HepG2 (cell line): ENCODE measurements around the gene FNDC8. TPM values are rescaled to one million over a fixed set of nuclear protein-coding genes. Genes with fewer than 3 reads are reported as not detected.
A peak's percentile ranks its signal among the peaks of the same experiment; 100 is the strongest.
"Not testable (repeated sequence)": the region's sequence is repeated elsewhere in the genome, so short reads cannot be mapped to it uniquely, and the experiment has no call there.

Experiments used
- ATAC-seq: fragments of 200-7000 bp; cut with Tn5 transposase; 3 replicates; pipeline ENCODE4 v1.9.1; 2020; ENCODE audit warnings: mild to moderate bottlenecking, moderate library complexity
- BruUV-seq: library from RNA; stranded (reverse); fragments of 400-500 nt; replicated peaks from 2 replicates; lab custom pipeline; 2021; lab: Mats Ljungman, UMichigan
- CTCF ChIA-PET: fragments of 300-600 bp; formaldehyde crosslinking; extraction: SDS; loops from one replicate; lab custom pipeline; 2021; ENCODE audit warnings: low total read pairs, inconsistent platforms, low intra/inter-chr PET ratio; lab: Yijun Ruan, JAX
- POLR2A ChIA-PET: fragments of 350-600 bp; sonication (Branson Sonifier 250); formaldehyde crosslinking; loops from one replicate; lab custom pipeline; 2020; ENCODE audit warnings: antibody characterized with exemption, inconsistent platforms; lab: Yijun Ruan, JAX
- DNase-seq: peaks from one replicate; pipeline ENCODE4 v3.0.0-alpha.2; 2015; ENCODE audit warnings: low spot score
- FAIRE-seq: peaks from 3 replicates; lab custom pipeline; 2011; peaks lifted over from hg19 to GRCh38; lab: Jason Lieb, UNC
- H2AFZ ChIP-seq: one replicate; pipeline ENCODE4 v1.6.1; 2011; ENCODE audit warnings: low read length, inconsistent platforms
- H3K27ac ChIP-seq: fragments of 300-600 bp; 3 replicates; pipeline ENCODE4 v1.8.0; 2011; ENCODE audit warnings: mixed run types, mild to moderate bottlenecking, mixed read lengths, low read length, inconsistent platforms; ENCODE audit not compliant: insufficient read depth; ENCODE audit errors: extremely low read length
- H3K27me3 ChIP-seq, 2 experiments: fragments of 200-600 bp in 1 of 2; 2 replicates in 1 of 2; 3 replicates in 1 of 2; pipeline versions ENCODE4 v1.6.0 to v1.8.0; 2011; ENCODE audit warnings: low read length in 2 of 2, mild to moderate bottlenecking in 2 of 2, moderate library complexity in 2 of 2, inconsistent platforms in 1 of 2; ENCODE audit not compliant: insufficient read depth in 2 of 2, control insufficient read depth in 1 of 2
- H3K36me3 ChIP-seq, 2 experiments: fragments of 200-600 bp in 1 of 2; replicated peaks in 1 of 2; 2 replicates in 1 of 2; 3 replicates in 1 of 2; pipeline versions ENCODE4 v1.5.1 to v1.8.0; 2011; ENCODE audit warnings: low read length in 2 of 2, inconsistent platforms in 1 of 2; ENCODE audit not compliant: insufficient read depth in 2 of 2, control insufficient read depth in 1 of 2
- H3K4me1 ChIP-seq: 2 replicates; pipeline ENCODE4 v1.5.1; 2012; ENCODE audit warnings: low read length, inconsistent platforms; ENCODE audit not compliant: insufficient read depth
- H3K4me2 ChIP-seq: 2 replicates; pipeline ENCODE4 v1.6.0; 2011; ENCODE audit warnings: low read depth, low read length, inconsistent platforms
- H3K4me3 ChIP-seq, 3 experiments: fragments of 200-600 bp in 1 of 3; sonication (generic), shearing (Covaris generic) in 1 of 3; replicated peaks in 1 of 3; 2 replicates each; pipeline ENCODE4 v1.5.1; 2011 to 2016; ENCODE audit warnings: low read length in 3 of 3, inconsistent platforms in 2 of 3, low read depth in 2 of 3, mild to moderate bottlenecking in 2 of 3, control low read depth in 1 of 3, mixed read lengths in 1 of 3; ENCODE audit not compliant: insufficient read depth in 1 of 3
- H3K79me2 ChIP-seq: one replicate; pipeline ENCODE4 v1.6.1; 2011; ENCODE audit warnings: low read length, inconsistent platforms; ENCODE audit not compliant: insufficient read depth
- H3K9ac ChIP-seq: 2 replicates; pipeline ENCODE4 v1.6.0; 2011; ENCODE audit warnings: mild to moderate bottlenecking, low read depth, low read length, inconsistent platforms; ENCODE audit not compliant: insufficient read depth
- H3K9me3 ChIP-seq: 2 replicates; pipeline ENCODE4 v1.5.1; 2012; ENCODE audit warnings: mild to moderate bottlenecking, low read length
- H4K20me1 ChIP-seq: 2 replicates; pipeline ENCODE4 v1.6.0; 2011; ENCODE audit warnings: inconsistent platforms, mild to moderate bottlenecking, low read length, moderate library complexity; ENCODE audit not compliant: insufficient read depth
- ATF7 ChIP-seq, 2 experiments: fragments of 450-650 bp in 1 of 2; sonication (generic) in 1 of 2; formaldehyde crosslinking in 1 of 2; IDR thresholded peaks; 2 replicates each; pipeline versions ENCODE4 v1.4.0 to v1.6.1; 2016 to 2020; ENCODE audit warnings: antibody characterized with exemption in 1 of 2, mild to moderate bottlenecking in 1 of 2, missing genetic modification reagents in 1 of 2
- CENPT ChIP-seq: sonication (generic); formaldehyde crosslinking; IDR thresholded peaks from 2 replicates; pipeline ENCODE4 v1.8.0; 2022; ENCODE audit warnings: low read depth, mild to moderate bottlenecking, moderate library complexity, missing genetic modification reagents
- CREB1 ChIP-seq, 2 experiments: fragments of 450-650 bp in 1 of 2; IDR thresholded peaks; 2 replicates each; pipeline ENCODE4 v1.6.1; 2016 to 2017; ENCODE audit warnings: control low read depth in 1 of 2, mild to moderate bottlenecking in 1 of 2, missing compliant biosample characterization in 1 of 2, missing genetic modification characterization in 1 of 2
- GLI4 ChIP-seq: sonication (generic); formaldehyde crosslinking; IDR thresholded peaks from 2 replicates; pipeline ENCODE4 v1.5.1; 2020; ENCODE audit warnings: missing genetic modification reagents, mild to moderate bottlenecking, moderate library complexity, borderline replicate concordance
- HOXA7 ChIP-seq: sonication (generic); formaldehyde crosslinking; IDR thresholded peaks from 2 replicates; pipeline ENCODE4 v1.8.1; 2022; ENCODE audit warnings: mild to moderate bottlenecking, missing genetic modification reagents, moderate library complexity
- MYC ChIP-seq: sonication (generic); formaldehyde crosslinking; IDR thresholded peaks from 2 replicates; pipeline ENCODE4 v1.9.0; 2021; ENCODE audit warnings: missing genetic modification reagents, borderline replicate concordance
- ZBTB7A ChIP-seq: sonication (generic); formaldehyde crosslinking; IDR thresholded peaks from 2 replicates; pipeline ENCODE4 v1.8.0; 2022; ENCODE audit warnings: mild to moderate bottlenecking, missing genetic modification reagents
- ZNF17 ChIP-seq: sonication (generic); formaldehyde crosslinking; IDR thresholded peaks from 2 replicates; pipeline ENCODE4 v1.5.0; 2020; ENCODE audit warnings: mild to moderate bottlenecking, missing genetic modification reagents
- ZSCAN31 ChIP-seq: sonication (generic); formaldehyde crosslinking; IDR thresholded peaks from 2 replicates; pipeline ENCODE4 v1.5.0; 2020; ENCODE audit warnings: low read depth, mild to moderate bottlenecking, missing genetic modification reagents
- WGBS: methylation state at CpG from one replicate; pipeline ENCODE4 v1.1.6; 2017; ENCODE audit warnings: low lambda C conversion rate; 5-methylcytosine and 5-hydroxymethylcytosine counted together
- in situ Hi-C: cut with HindIII; loops from 2 replicates; pipeline ENCODE4 v1.10.0; 2017; ENCODE audit warnings: low pct_unique_long_range_greater_than_20kb; ENCODE audit not compliant: extremely low pct_ligation_motif_present
- intact Hi-C: fragments of 100-400 bp; cut with micrococcal nuclease; formaldehyde crosslinking; loops from one replicate; pipeline ENCODE4 v1.10.0; 2022; ENCODE audit not compliant: unreplicated experiment
- polyA plus RNA-seq, 8 experiments: library from polyadenylated mRNA; depleted of rRNA in 3 of 8; stranded (reverse) in 7 of 8; unstranded in 1 of 8; fragments of >200 nt; fragmentation: Illumina TruSeq in 4 of 8; extraction: Trizol in 4 of 8; gene quantifications; 2 replicates each; pipeline versions ENCODE4 v1.2.1 to v1.2.3, GENCODE V29; 2011 to 2016; ENCODE audit warnings: low read depth in 4 of 8, missing spikeins in 1 of 8, mixed read lengths in 1 of 8; ENCODE audit not compliant: insufficient read depth in 1 of 8
- total RNA-seq, 5 experiments: library from RNA; depleted of rRNA; stranded (reverse); fragments of >200 nt; fragmentation: Illumina TruSeq; extraction: Trizol; gene quantifications; 2 replicates each; pipeline ENCODE4 v1.2.3, GENCODE V29; 2016; ENCODE audit warnings: low read depth in 1 of 5

Gene FNDC8
- total and polyA plus RNA-seq, 2 of the 13 experiments (the other 11 are each of a cell fraction or from before 2014, with no cell fraction given), result not detected

DNA sequence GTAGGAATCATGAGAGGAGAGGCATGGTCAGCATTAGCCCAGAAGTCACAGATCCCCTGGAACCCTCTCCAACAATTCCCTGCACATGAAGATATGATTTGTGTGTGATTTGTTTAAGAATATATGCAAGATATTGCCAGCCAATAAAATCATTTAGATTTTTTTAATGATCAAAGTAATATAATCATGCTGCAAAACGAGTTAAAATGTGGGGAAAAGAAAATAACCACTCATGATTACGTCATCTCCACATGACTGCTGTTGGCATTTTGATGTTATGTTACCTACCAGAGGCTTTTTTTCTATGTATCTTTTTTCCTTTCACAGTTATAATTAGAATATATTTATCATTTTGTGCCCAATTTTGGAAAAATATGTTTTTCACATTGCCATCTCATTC lies 50.4 kb downstream of the FNDC8 start:
- in situ Hi-C loops (loop anchor here (10.0 kb wide), 1 partner anchor 363 kb away; the partner anchor contains the start of gene SLFN12L), intact Hi-C loops (no loop called here)
- H3K36me3 ChIP-seq, result no peaks in the 10 kb centered on the region
- ChIA-PET CTCF (no interaction called here), POLR2A (no interaction called here)
- ATAC-seq (no peak), DNase-seq (no peak), FAIRE-seq (no peak)
- no peak for TF ChIP-seq ZNF17 (CRISPR knock-in tag)
- TF ChIP-seq ATF7 (IDR thresholded peaks at IDR 0.05), result peak; percentile 95
- no peak for TF ChIP-seq ATF7 (CRISPR knock-in tag; IDR thresholded peaks at IDR 0.05)
- peak; percentile 55 for TF ChIP-seq CREB1 (IDR thresholded peaks at IDR 0.05)
- TF ChIP-seq CREB1 (CRISPR knock-in tag; IDR thresholded peaks at IDR 0.05), result no peak
- no peak for TF ChIP-seq GLI4 (CRISPR knock-in tag)
- no peak for TF ChIP-seq MYC (CRISPR knock-in tag)
- no peak for TF ChIP-seq ZSCAN31 (CRISPR knock-in tag)
- TF ChIP-seq CENPT (CRISPR knock-in tag), result no peak
- no peak for TF ChIP-seq HOXA7
- TF ChIP-seq ZBTB7A, result no peak
- H3K27me3 ChIP-seq, result peaks cover 0 to 28% of the 10 kb centered on the region in 2 experiments; a peak in 4 of 5 replicates
- no peaks in the 10 kb centered on the region for H3K4me1 ChIP-seq
- H3K4me3 ChIP-seq, result no peak overlapping the region
- no peaks in the 10 kb centered on the region for H4K20me1 ChIP-seq
- BruUV-seq, result no TSS peak
- H3K9ac ChIP-seq, result no peak overlapping the region
- no peaks in the 10 kb centered on the region for H3K79me2 ChIP-seq
- H3K4me2 ChIP-seq, result no peak overlapping the region
- H3K27ac ChIP-seq, result no peak overlapping the region
- 8% methylated on average over 2 of the region's 2 CpGs for WGBS
- H3K9me3 ChIP-seq, result no peaks in the 10 kb centered on the region
- no peak overlapping the region for H2AFZ ChIP-seq

- intact Hi-C loops, result not testable (repeated sequence)
- in situ Hi-C loops, result loop anchor here (10.0 kb wide), 1 partner anchor 362 kb away; the partner anchor contains the start of gene SLFN12L
These were observed 50.9 kb downstream of the FNDC8 start for GRCh38 chr17:35172321-35172720.

More at GRCh38 chr17:35172321-35172720, 50.9 kb downstream of the FNDC8 start:
- WGBS, result 0% methylated on average over 1 of the region's 3 CpGs
- H3K9me3 ChIP-seq, CTCF ChIA-PET, DNase-seq, H4K20me1 ChIP-seq, FAIRE-seq, BruUV-seq, H3K79me2 ChIP-seq, ATAC-seq, H3K36me3 ChIP-seq, POLR2A ChIA-PET, H3K4me2 ChIP-seq, H3K9ac ChIP-seq, H3K4me3 ChIP-seq, H3K4me1 ChIP-seq, H2AFZ ChIP-seq, H3K27ac ChIP-seq: not testable (repeated sequence)
- peaks cover 0 to 31% of the 10 kb centered on the region in 2 experiments; a peak in 4 of 5 replicates for H3K27me3 ChIP-seq
